Cerebellar cortex (tissue), 1 donor: ENCODE data around the gene HOXA9.

Experiments used
- DNase-seq: peaks from one replicate; pipeline ENCODE4 v3.0.0-alpha.2; 2015; ENCODE audit warnings: low spot score

The HOXA9 gene

GRCh38 chr7:27187475-27188385, 22.4 kb upstream of the HOXA9 start:
- DNase-seq: no peak

GRCh38 chr7:27186668-27187474, 21.5 kb upstream of the HOXA9 start:
- no peak for DNase-seq

GRCh38 chr7:27185854-27186667, 20.7 kb upstream of the HOXA9 start:
- no peak for DNase-seq

GRCh38 chr7:27185013-27185853, 19.9 kb upstream of the HOXA9 start, which contains the start of gene HOXA11:
Gene HOXA11, minus strand, starts transcription at chr7:27185232. Its CDS starts 88 bp downstream, at chr7:27185144.
- no peak for DNase-seq

- no peak for DNase-seq
These were observed 19.1 kb upstream of the HOXA9 start for GRCh38 chr7:27184337-27185012.

- no peak for DNase-seq
These were observed 18.5 kb upstream of the HOXA9 start for GRCh38 chr7:27183682-27184336.

GRCh38 chr7:27182861-27183681, 17.7 kb upstream of the HOXA9 start:
- DNase-seq: no peak

GRCh38 chr7:27182285-27182841, 17.0 kb upstream of the HOXA9 start:
- DNase-seq: no peak

GRCh38 chr7:27181795-27182275, 16.5 kb upstream of the HOXA9 start:
- DNase-seq: no peak

- no peak for DNase-seq
These were observed 15.4 kb upstream of the HOXA9 start for GRCh38 chr7:27180431-27181420.

GRCh38 chr7:27179503-27180430, 14.4 kb upstream of the HOXA9 start:
- DNase-seq: peak; percentile 63

- DNase-seq: no peak
These were observed 13.7 kb upstream of the HOXA9 start for GRCh38 chr7:27179030-27179429.

GRCh38 chr7:27178366-27178765, 13.0 kb upstream of the HOXA9 start:
- no peak for DNase-seq

- no peak for DNase-seq
These were observed 12.5 kb upstream of the HOXA9 start for GRCh38 chr7:27177795-27178320.

- no peak for DNase-seq
These were observed 11.8 kb upstream of the HOXA9 start for GRCh38 chr7:27176962-27177794.
